Effector memory CD8-positive, alpha-beta T cell (primary cell): Measurements from ENCODE around the gene WDR37.
A peak's percentile ranks its signal among the peaks of the same experiment; 100 is the strongest.
"Not testable (repeated sequence)": the region's sequence is repeated elsewhere in the genome, so short reads cannot be mapped to it uniquely, and the experiment has no call there.

Experiments used
- ATAC-seq: fragments of 150-1000 bp; cut with Tn5 transposase; replicated peaks from 2 replicates; pipeline ENCODE4 v1.10.0; 2021; ENCODE audit warnings: mild to moderate bottlenecking, moderate library complexity
- DNase-seq, 3 experiments: peaks; one replicate each; pipeline ENCODE4 v3.0.0; 2021
- H3K27ac Mint-ChIP-seq, 2 donors: one replicate each; pipeline ENCODE4 v1.8.0; 2022; ENCODE audit warnings: mild to moderate bottlenecking in 2 of 2, mixed read lengths in 2 of 2, moderate library complexity in 2 of 2
- H3K27me3 Mint-ChIP-seq, 2 donors: one replicate each; pipeline ENCODE4 v1.8.0; 2022; ENCODE audit warnings: mixed read lengths in 2 of 2
- H3K36me3 Mint-ChIP-seq: one replicate; pipeline ENCODE4 v1.8.0; 2022; ENCODE audit warnings: mild to moderate bottlenecking, moderate library complexity, mixed read lengths; ENCODE audit not compliant: insufficient read depth
- H3K4me1 Mint-ChIP-seq, 2 donors: one replicate each; pipeline ENCODE4 v1.8.0; 2022; ENCODE audit warnings: low read depth in 2 of 2, mixed read lengths in 2 of 2
- H3K4me3 Mint-ChIP-seq, 2 donors: one replicate each; pipeline ENCODE4 v1.8.0; 2022; ENCODE audit warnings: mild to moderate bottlenecking in 2 of 2, mixed read lengths in 2 of 2, moderate library complexity in 2 of 2
- H3K9me3 Mint-ChIP-seq, 2 donors: one replicate each; pipeline ENCODE4 v1.8.0; 2022; ENCODE audit warnings: mixed read lengths in 2 of 2

WDR37 gene

DNA sequence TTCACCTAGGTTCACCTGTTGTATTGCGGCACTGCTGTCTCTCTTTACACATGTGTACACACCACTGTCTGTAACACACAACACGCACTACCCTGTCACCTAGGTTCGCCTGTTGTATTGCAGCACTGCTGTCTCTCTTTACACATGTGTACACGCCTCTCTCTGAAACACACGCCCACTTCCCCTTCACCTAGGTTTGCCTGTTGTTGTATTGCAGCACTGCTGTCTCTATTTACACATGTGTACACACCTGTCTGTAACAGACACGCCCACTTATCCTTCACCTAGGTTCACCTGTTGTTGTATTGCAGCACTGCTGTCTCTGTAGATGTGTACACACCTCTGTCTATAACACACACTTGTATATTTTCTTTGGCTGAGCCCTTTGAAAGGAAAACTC, 51.5 kb downstream of the WDR37 start:
- peaks cover 25 to 42% of the 10 kb centered on the region in 2 donors for H3K4me1 Mint-ChIP-seq
- peaks cover 56% of the 10 kb centered on the region for H3K36me3 Mint-ChIP-seq
- DNase-seq (no peak), ATAC-seq (no peak)
- no peaks in the 10 kb centered on the region for H3K9me3 Mint-ChIP-seq
- H3K27me3 Mint-ChIP-seq = no peaks in the 10 kb centered on the region
- no peak overlapping the region for H3K4me3 Mint-ChIP-seq
- peak overlapping the region; percentile 15 to 71 for H3K27ac Mint-ChIP-seq

DNA sequence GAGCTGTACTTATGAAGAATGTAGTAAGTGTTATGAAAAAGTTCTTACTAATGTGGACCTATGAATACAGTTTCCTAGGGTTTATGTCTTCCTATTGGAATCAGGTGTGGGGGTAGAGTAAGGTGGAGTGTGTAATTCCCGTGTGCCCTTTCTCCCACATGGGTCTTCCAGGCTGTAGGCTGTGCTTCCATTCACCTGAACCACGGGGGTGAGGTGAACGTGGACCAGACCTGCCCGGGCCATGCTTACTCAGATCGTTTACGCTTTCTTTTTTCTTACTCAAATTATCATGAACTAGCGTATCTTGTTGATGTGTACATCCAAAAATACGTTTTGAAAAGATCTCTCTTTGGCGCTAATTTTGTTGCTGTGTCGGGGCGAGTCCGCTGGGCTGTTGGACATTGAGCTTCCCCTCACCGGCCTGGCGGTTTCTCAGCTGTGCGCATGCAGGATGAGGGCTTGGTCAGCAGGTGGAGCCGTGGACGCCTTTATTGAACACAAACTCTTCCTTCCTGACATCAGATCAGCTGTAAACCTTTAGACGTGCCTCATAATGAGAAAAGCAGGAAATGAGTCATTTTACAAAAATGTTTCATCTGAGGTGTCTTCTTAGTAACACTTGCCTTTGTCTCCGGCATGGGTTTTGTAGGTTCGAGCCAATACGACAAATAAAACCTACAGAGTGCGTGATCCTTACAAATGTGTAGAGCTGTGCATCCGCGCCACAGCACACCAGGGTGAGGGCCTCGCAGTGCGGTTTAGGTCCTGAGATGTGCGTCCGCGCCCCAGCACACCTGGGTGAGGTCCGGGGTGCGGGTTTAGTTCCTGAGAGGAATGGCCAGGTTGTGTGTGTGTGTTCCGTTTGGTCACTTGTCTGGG, 53.8 kb downstream of the WDR37 start:
- peak overlapping the region; percentile 68 to 72 for H3K4me3 Mint-ChIP-seq
- peak; percentile 92 for ATAC-seq

DNA sequence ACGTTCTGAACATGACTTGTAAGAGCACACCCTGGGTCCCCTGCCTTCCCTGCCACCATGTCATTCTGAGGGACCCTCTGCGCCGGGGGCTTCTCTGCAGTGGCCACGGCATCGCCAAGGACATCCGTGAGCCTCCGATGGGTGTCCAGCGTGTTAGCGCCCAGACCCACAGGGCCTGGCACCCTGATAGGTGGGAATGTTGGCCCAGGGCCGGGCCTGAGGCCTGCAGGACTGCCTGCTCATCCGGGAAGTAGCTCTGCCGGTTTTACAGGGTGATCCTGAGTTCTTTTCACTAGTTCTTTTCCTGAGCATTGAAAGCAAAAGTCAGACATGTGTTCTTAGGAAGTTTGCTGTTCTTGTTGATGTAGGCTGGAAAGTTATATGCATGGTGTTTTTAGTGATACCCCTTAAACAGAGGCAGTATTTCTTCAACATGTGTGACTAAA, 54.5 kb downstream of the WDR37 start:
- DNase-seq = no peak
- peak overlapping the region; percentile 68 to 72 for H3K4me3 Mint-ChIP-seq
- H3K27me3 Mint-ChIP-seq = no peaks in the 10 kb centered on the region
- ATAC-seq = no peak
- H3K36me3 Mint-ChIP-seq = peaks cover 65% of the 10 kb centered on the region
- no peaks in the 10 kb centered on the region for H3K9me3 Mint-ChIP-seq
- peak overlapping the region; percentile 70 to 87 for H3K27ac Mint-ChIP-seq
- H3K4me1 Mint-ChIP-seq = peaks cover 29 to 48% of the 10 kb centered on the region in 2 donors

More for the DNA sequence above, 53.8 kb downstream of the WDR37 start:
- Mint-ChIP-seq H3K9me3 (no peaks in the 10 kb centered on the region), H3K36me3 (peaks cover 62% of the 10 kb centered on the region), H3K4me1 (peaks cover 29 to 44% of the 10 kb centered on the region in 2 donors), H3K27me3 (no peaks in the 10 kb centered on the region), H3K27ac (peak overlapping the region; percentile 70 to 87)
- peak; percentile 63 to 73 (median 68) for DNase-seq

DNA sequence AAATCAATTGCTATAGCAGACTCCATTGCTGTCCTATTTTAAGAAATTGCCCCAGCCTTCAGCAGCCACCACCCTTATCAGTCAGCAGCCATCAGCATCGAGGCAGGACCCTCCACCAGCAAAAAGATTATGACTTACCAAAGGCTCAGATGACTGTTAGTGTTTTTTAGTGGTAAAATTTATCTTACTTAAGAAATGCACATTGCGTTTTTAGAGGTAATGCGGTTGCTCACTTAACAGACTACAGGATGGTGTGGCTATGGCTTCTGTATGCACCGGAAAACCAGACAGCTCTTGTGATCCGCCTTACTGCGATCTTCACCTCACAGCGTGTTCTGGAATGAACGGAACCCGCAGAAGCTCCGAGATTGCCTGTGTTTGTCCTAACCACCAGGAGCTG, 58.1 kb downstream of the WDR37 start:
- DNase-seq = no peak
- no peaks in the 10 kb centered on the region for H3K9me3 Mint-ChIP-seq
- H3K27me3 Mint-ChIP-seq = no peaks in the 10 kb centered on the region
- H3K4me1 Mint-ChIP-seq = peaks cover 26 to 49% of the 10 kb centered on the region in 2 donors
- no peak overlapping the region for H3K4me3 Mint-ChIP-seq
- peaks cover 68% of the 10 kb centered on the region for H3K36me3 Mint-ChIP-seq
- peak overlapping the region in 1 of 2 donors; percentile 65 for H3K27ac Mint-ChIP-seq
- no peak for ATAC-seq

DNA sequence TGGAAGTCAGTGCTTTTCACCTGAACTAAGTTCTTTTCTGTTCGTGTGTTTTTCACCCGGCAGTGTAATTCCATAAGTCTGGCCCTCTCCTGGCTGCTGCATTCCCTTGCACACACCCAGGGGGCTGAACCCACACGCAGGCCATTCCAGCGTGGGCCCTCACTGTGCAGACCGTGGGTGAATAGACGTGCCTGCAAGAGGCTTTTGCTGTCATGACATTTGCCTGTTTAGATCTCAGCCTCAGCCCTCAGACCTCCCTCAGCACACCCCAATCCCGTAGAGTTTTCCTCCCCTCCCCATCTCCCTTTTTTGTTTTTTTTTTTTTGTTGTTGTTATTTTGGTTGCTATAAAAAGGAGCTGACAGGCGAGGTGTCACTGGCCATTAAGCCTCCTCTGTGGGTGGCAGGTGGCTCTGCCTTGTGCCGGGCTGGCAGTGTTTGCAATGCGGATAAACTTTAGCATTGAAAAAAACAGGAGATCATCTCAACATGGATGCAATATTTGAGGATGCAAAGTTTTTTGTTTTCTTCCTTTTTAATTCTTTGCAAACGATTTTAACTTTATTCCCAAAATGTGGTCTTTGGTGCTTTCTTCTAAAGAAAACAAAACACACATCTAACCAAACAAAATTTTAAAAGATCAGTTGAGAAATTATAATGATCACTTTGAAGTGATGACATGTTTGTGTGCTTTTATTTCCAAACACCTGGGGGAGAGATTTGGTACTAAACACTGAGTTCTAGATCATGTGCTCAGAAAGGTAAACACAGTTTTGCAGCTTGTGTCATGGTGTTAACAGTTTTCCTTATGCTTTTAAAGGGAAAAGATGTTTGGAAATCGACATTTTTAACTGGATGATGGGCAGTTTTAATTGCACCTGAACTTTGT, 58.8 kb downstream of the WDR37 start:
- Mint-ChIP-seq H3K36me3 (peaks cover 70% of the 10 kb centered on the region), H3K27ac (peak overlapping the region; percentile 31 to 46)

DNA sequence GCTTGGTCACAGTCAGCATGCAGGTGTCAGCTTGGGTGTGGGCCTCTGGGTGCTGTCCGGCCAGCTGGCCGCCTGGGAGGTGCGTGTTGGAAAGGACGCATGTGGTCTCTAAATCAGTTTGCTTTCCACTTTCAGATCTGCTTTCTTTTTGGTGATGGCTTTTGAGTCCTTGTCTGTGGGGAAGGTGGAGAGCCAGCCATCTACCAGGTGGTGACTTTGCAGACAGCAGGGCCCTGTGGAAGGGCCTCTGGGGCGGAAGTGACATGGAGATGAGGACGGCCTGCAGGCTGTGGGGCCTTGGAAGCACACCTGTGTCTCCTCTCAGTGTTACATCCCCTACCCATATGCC, 59.4 kb downstream of the WDR37 start:
- DNase-seq (no peak), ATAC-seq (no peak)
- Mint-ChIP-seq H3K9me3 (no peaks in the 10 kb centered on the region), H3K27me3 (no peaks in the 10 kb centered on the region), H3K27ac (peak overlapping the region in 1 of 2 donors; percentile 46), H3K36me3 (peaks cover 68% of the 10 kb centered on the region), H3K4me1 (peaks cover 21 to 44% of the 10 kb centered on the region in 2 donors), H3K4me3 (no peak overlapping the region)

More for the DNA sequence above, 58.8 kb downstream of the WDR37 start:
- H3K9me3 Mint-ChIP-seq = no peaks in the 10 kb centered on the region
- H3K4me1 Mint-ChIP-seq = peaks cover 26 to 49% of the 10 kb centered on the region in 2 donors
- no peaks in the 10 kb centered on the region for H3K27me3 Mint-ChIP-seq
- DNase-seq (no peak), ATAC-seq (no peak)
- no peak overlapping the region for H3K4me3 Mint-ChIP-seq

DNA sequence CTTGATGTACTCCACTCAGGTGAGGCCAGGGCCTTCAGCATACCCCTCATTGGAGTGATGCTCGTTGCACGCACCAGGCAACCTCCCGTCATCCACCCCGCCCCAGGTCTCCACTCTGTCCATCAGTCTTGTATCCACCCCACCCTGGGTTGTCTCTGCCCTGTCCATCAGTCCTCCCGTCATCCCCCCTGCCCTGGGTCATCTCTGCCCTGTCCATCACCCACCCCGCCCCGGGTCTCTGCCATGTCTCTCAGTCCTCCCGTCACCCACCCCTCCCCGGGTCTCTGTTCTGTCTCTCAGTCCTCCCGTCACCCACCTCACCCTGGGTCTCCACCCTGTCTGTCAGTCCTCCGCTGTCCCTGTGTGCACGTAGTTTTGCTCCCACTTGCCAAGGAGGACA, 59.9 kb downstream of the WDR37 start:
- Mint-ChIP-seq H3K27me3 (no peaks in the 10 kb centered on the region), H3K9me3 (no peaks in the 10 kb centered on the region), H3K4me1 (peaks cover 17 to 40% of the 10 kb centered on the region in 2 donors), H3K36me3 (peaks cover 72% of the 10 kb centered on the region), H3K4me3 (no peak overlapping the region), H3K27ac (no peak overlapping the region)
- DNase-seq (no peak), ATAC-seq (no peak)

DNA sequence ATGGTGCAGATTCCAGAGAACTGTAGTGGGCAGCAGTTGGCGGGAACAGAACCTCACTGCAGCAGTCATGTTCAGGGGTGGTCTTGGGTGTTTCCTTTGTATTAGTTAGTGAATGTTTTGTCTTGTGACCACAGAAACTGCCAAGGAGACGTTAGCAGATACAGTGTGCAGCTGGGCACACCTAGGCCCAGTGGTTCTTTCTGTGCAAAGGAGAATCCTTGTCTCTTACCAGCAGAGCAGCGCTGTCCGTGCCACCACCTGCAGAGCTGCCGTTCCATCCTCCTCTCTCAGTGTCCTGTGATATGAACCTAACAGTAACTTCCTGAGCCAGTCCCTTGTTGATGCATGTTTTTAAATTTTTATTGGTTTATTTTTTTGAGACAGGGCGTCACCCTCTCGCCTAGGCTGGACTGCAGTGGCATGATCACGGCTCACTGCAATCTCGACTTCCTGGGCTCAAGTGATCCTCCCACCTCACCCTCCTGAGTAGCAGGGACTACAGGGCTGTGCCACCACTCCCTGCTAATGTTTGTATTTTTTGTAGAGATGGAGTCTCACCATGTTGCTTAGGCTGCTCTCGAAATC, 60.6 kb downstream of the WDR37 start:
- Mint-ChIP-seq H3K9me3 (no peaks in the 10 kb centered on the region), H3K27me3 (no peaks in the 10 kb centered on the region), H3K36me3 (peaks cover 78% of the 10 kb centered on the region), H3K4me1 (peaks cover 17 to 38% of the 10 kb centered on the region in 2 donors), H3K27ac (peak overlapping the region; percentile 56 to 60), H3K4me3 (no peak overlapping the region)
- no peak for ATAC-seq
- no peak for DNase-seq

DNA sequence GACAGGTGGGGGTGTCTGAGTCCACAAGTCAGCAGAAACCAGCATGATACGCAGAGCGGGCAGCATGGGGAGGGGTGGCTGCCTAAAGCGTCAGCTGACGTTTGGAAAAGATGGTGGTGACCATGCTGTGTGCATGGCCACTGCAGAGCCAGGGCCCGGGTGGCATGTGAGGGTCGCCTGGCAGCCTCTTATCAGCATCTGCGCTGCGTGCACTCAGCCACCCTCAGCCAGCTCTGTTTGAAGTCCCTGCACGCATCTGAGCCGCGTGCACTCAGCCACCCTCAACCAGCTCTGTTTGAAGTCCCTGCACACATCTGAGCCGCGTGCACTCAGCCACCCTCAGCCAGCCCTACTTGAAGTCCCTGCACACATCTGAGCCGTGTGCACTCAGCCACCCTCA, 61.5 kb downstream of the WDR37 start:
- H3K36me3 Mint-ChIP-seq = peaks cover 83% of the 10 kb centered on the region

DNA sequence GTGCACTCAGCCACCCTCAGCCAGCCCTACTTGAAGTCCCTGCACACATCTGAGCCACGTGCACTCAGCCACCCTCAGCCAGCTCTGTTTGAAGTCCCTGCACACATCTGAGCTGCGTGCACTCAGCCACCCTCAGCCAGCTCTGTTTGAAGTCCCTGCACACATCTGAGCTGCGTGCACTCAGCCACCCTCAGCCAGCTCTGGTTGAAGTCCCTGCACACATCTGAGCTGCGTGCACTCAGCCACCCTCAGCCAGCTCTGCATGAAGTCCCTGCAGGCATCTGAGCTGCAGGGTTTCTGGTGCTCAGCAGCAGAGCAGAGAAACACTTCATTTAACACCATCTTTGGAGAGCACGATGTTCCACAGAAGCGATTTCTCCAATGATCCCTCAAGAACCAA, 62.1 kb downstream of the WDR37 start:
- peaks cover 84% of the 10 kb centered on the region for H3K36me3 Mint-ChIP-seq
- H3K9me3 Mint-ChIP-seq, H3K4me3 Mint-ChIP-seq, H3K27me3 Mint-ChIP-seq, ATAC-seq, DNase-seq: not testable (repeated sequence)
- peaks cover 11 to 29% of the 10 kb centered on the region in 2 donors for H3K4me1 Mint-ChIP-seq
- H3K27ac Mint-ChIP-seq = peak overlapping the region in 1 of 2 donors; percentile 46

More for the DNA sequence above, 61.5 kb downstream of the WDR37 start:
- ATAC-seq = no peak
- Mint-ChIP-seq H3K4me3 (no peak overlapping the region), H3K27me3 (no peaks in the 10 kb centered on the region), H3K4me1 (peaks cover 13 to 29% of the 10 kb centered on the region in 2 donors), H3K9me3 (no peaks in the 10 kb centered on the region), H3K27ac (peak overlapping the region; percentile 56 to 60)
- no peak for DNase-seq

DNA sequence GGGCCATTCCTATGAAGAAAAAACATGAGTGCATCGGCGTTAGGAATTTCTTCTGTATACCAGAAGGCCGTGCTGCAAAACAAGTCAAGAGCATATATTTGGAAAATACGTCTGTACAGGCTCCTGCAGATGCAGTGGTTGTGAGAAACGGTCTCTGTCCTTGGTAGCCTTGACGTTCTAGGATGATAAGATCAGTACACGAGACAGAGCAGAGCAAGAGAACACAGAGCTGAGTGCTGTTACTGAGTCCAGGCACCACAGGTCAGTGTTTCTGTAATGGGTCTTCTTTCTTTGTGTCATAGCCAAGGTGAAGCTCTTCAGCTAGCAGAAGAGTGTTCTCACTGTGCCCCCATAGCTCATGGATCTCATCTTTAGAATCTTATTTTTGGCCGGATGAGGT, 62.8 kb downstream of the WDR37 start:
- peaks cover 85% of the 10 kb centered on the region for H3K36me3 Mint-ChIP-seq
- H3K27ac Mint-ChIP-seq = peak overlapping the region in 1 of 2 donors; percentile 29
- ATAC-seq = no peak
- no peaks in the 10 kb centered on the region for H3K27me3 Mint-ChIP-seq
- H3K9me3 Mint-ChIP-seq = no peaks in the 10 kb centered on the region
- peaks cover 13 to 36% of the 10 kb centered on the region in 2 donors for H3K4me1 Mint-ChIP-seq
- no peak overlapping the region for H3K4me3 Mint-ChIP-seq
- DNase-seq = no peak

DNA sequence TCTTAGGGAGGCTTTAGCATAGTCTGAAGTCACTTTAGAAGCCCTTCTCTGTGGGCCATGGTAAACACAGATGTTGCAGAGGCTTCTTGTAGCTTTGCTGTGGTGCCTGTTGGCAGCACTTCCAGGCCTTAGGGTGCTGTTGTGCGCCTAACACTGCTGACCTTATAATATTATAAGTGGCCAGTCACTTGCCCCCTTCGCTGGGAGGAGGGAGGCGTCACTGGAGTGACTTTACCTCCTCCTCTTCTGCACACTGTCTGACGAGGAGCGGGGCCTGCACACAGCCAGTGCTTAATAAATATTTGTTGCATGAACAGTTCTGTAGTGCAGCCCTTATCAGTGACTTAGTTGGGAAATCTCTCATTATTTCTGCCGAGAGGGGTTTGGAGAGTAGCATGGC, 63.3 kb downstream of the WDR37 start:
- Mint-ChIP-seq H3K27me3 (no peaks in the 10 kb centered on the region), H3K9me3 (no peaks in the 10 kb centered on the region), H3K4me1 (peaks cover 13 to 39% of the 10 kb centered on the region in 2 donors), H3K4me3 (no peak overlapping the region), H3K27ac (peak overlapping the region; percentile 3 to 29), H3K36me3 (peaks cover 85% of the 10 kb centered on the region)
- ATAC-seq (no peak), DNase-seq (no peak)

DNA sequence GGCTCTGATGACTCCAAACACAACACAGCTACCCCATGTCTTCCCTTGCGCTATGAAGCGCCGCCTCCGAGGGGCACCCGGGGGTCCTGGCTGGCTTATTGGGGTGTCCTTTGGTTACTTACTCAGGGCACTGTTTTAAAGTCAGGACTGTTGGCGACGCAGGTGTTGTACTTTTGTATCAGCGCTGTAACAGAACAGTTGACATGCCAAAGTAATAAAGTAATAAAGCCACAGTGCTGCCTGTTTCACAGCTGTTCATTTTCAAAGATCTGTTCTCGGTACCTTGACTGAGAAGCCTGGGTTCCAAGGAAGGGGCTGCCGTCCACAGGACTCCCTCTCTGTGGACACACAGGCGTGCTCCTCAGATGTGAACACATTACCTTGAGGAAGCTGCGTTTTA, 64.1 kb downstream of the WDR37 start:
- no peak overlapping the region for H3K4me3 Mint-ChIP-seq
- peaks cover 85% of the 10 kb centered on the region for H3K36me3 Mint-ChIP-seq
- no peak overlapping the region for H3K27ac Mint-ChIP-seq
- DNase-seq = no peak
- ATAC-seq = no peak
- no peaks in the 10 kb centered on the region for H3K27me3 Mint-ChIP-seq
- H3K9me3 Mint-ChIP-seq = no peaks in the 10 kb centered on the region
- H3K4me1 Mint-ChIP-seq = peaks cover 13 to 34% of the 10 kb centered on the region in 2 donors
